NCI-H146 treated with DMSO at 0.1 percent for 48 hours (cell line): ENCODE measurements around the gene ERICH6.
A peak's percentile ranks its signal among the peaks of the same experiment; 100 is the strongest.

Experiments used
- DNase-seq: peaks from one replicate; lab custom pipeline; 2025; ENCODE audit not compliant: unreplicated experiment; lab: John Stamatoyannopoulos, UW

Gene ERICH6

GRCh38 chr3:150620002-150620689 lies 83.6 kb downstream of the ERICH6 start:
- no peak for DNase-seq

GRCh38 chr3:150613709-150614480 lies 89.8 kb downstream of the ERICH6 start:
- DNase-seq, result no peak

GRCh38 chr3:150613034-150613433 lies 90.7 kb downstream of the ERICH6 start:
- no peak for DNase-seq

- DNase-seq, result no peak
Measured at GRCh38 chr3:150612494-150612893, 91.2 kb downstream of the ERICH6 start.

DNA sequence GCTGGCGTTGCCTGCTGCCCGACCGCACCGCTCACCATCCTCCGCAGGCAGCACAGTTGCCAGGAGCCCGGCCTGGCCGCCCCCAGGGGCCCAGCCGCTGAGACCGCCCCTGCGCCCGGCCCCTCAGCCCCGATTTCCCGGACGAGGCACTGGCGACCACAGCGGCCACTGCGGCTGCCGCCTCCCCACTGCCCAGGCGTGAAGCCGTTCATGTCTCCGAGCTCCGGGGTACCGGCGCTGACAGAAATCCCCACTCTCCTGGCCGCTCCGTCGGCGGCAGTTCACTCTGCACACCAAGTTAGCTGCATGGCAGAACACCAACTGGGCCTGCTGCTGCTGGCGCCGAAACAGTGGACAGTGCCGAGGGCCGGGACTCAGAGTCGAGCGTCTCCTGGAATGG lies 92.1 kb downstream of the ERICH6 start:
- no peak for DNase-seq

DNA sequence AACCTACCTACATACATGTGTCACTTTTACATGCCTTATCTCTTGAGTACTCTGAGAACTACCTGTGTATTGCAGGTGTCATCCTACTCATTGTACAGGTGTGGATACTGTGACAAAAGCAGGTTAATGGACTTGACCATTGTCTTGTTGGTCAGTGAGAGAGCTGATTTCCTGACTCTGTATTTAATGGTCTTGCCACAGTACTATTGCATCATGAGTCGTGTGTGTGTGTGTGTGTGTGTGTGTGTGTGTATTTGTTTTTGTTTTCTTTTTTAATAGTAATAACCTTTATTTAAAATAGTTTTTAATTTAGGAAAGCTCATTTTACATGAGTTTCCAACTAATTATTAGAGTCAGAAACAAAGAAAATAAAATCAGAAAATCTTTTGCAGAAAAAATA lies 92.9 kb downstream of the ERICH6 start:
- peak; percentile 89 for DNase-seq

DNA sequence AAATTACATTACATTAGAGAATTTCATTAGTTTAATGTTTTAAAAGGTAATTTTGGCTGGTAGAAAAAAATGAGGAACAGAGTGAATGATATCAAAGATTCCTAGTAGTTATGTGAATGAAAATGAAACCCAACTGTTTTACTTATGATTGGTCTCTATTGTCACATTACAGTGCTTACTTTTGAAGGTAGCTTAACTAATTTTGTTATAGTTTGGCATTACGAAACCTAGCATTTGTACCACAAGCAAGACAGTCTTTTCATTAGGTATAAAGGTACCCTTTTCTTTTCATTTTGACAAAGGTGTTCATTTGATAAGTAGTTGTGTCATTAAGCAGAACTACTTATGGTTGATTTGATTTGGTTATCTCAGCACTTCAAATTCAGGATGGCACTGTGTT lies 93.7 kb downstream of the ERICH6 start:
- no peak for DNase-seq
